HG02870 (cell line): ENCODE results near the gene CCL27.

Source experiments
- ATAC-seq: cut with Tn5 transposase; IDR thresholded peaks from one replicate; pipeline ENCODE4 v1.9.1; 2021; ENCODE audit warnings: mild to moderate bottlenecking, moderate library complexity; ENCODE audit not compliant: unreplicated experiment

Gene CCL27

DNA sequence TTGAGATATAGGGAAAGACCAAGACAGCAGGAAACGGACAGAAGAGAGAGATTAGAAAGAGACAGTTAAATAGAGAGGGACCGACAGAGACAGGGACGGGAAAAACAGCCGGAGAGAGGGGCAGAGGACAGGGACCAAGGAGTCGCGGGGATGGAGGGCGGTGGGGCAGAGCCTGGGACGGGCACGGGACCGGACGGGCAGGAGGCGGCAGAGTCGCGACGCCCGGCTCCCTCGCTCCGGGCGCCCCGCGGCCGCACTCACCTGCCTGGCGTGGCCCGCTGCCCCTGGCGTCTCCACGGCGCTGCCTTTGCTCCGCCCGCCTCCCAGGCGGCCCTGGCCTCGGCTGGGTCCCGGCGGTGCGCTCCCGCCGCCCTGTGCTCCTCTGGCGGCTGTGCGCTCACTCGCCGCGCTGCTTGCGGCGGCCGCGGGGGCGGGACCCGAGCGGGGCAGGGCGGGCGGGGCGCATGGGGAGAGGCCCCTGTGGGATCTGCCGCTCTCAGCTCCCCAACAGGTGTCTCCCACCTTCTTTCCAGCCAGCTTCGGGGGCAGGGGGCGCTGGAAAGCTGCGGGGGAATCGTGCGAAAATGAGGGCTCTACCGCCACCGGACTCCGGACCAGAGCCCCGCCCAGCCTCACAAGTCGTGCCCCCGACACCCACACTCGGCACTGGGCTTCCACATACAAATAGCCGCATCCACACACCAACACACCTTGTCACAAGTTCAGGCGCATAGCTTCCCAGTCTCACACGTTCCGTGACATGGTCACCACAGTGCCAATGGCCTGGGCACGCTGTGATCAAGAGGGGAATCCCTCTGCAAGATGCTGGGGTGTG, 33.6 kb downstream of the CCL27 start, which contains the start of gene ARID3C:
Gene ARID3C (minus strand): TSS at position 411 of the 835 bp plus-strand sequence. CDS start 1,052 bp downstream, outside the sequence.
- no peak for ATAC-seq

GRCh38 chr9:34627716-34628655, 34.5 kb downstream of the CCL27 start:
- ATAC-seq: no peak

- no peak for ATAC-seq
Measured at GRCh38 chr9:34625186-34625486, 37.3 kb downstream of the CCL27 start.

GRCh38 chr9:34624475-34625185, 37.8 kb downstream of the CCL27 start:
- no peak for ATAC-seq

DNA sequence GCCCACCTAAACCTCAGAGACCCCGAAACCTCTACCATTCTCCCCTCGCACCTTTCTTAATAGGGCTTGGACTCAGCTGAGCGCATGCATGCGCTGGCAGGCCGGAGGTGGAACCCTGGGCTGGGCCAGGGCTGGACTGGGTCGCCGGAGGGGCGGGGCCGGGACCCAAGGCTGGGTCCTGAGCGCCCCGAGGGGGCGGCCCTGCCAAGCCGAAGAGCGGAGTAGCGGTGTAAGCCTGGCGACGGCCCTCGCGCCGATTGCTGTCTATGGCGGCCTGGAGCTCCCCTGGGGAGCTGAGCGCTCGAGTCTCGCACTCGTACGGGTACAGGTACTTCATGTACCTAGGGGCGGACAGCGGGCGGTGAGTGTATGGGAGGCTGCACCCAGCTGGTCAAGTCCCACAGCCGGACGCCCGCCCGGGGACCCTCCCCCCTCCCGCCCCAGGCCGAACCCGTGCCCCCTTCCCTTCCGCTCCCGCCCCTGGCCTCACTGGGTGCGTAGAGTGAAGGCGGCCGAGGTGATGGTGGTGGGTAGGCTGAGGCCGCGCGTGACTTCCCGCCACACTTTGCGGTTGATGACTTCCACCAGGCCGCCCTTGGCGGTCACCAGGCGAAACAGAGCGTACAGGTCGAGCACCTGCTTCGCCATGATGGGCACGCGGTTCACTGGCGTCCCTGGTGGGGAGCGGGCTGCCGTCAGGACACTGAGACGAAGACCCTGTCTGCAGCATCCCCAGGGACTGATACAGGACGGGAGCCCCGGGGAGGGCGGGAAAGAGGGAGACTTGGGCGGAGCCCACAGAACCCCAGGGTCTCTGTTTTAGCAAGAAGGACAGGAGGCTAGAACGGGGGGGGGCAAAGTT, 38.9 kb downstream of the CCL27 start:
- no peak for ATAC-seq

GRCh38 chr9:34620061-34620994, 42.1 kb downstream of the CCL27 start, which contains the start of gene DCTN3:
DCTN3 (minus strand) TSS chr9:34620495; CDS start chr9:34620464, 31 bp downstream.
- peak; percentile 98 for ATAC-seq

GRCh38 chr9:34615132-34615531, 47.3 kb downstream of the CCL27 start:
- no peak for ATAC-seq

GRCh38 chr9:34612788-34613390, 49.6 kb downstream of the CCL27 start:
- ATAC-seq: no peak
